NCI-H345 (cell line): Measurements from ENCODE around the gene MAZ.
"Not testable (repeated sequence)": the region's sequence is repeated elsewhere in the genome, so short reads cannot be mapped to it uniquely, and the experiment has no call there.

Experiments
- DNase-seq: peaks from one replicate; lab custom pipeline; 2025; lab: John Stamatoyannopoulos, UW

MAZ gene

GRCh38 chr16:29806099-29806579 is at the start of gene MAZ:
TSS of gene MAZ (plus strand) at chr16:29806529. CDS start at chr16:29806702, 173 bp downstream.
- no peak for DNase-seq

GRCh38 chr16:29756654-29757053 is 49.7 kb upstream of the MAZ start:
- no peak for DNase-seq

DNA sequence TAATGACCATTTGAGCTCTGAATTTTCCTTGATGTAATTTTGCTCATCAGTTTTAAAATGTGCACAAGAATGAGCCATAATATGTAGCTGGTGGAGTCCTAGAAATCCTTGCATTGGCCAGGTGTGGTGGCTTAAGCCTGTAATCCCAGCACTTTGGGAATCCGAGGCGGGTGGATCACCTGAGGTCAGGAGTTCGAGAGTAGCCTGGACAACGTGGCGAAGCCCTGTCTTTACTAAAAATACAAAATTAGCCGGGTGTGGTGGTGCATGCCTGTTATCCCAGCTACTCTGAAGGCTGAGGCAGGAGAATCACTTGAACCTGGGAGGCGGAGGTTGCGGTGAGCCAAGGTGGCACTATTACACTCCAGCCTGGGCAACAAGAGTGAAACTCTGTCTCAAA is 49.2 kb upstream of the MAZ start:
- DNase-seq = not testable (repeated sequence)

- DNase-seq = no peak
Measured at GRCh38 chr16:29757950-29758466, 48.3 kb upstream of the MAZ start.

DNA sequence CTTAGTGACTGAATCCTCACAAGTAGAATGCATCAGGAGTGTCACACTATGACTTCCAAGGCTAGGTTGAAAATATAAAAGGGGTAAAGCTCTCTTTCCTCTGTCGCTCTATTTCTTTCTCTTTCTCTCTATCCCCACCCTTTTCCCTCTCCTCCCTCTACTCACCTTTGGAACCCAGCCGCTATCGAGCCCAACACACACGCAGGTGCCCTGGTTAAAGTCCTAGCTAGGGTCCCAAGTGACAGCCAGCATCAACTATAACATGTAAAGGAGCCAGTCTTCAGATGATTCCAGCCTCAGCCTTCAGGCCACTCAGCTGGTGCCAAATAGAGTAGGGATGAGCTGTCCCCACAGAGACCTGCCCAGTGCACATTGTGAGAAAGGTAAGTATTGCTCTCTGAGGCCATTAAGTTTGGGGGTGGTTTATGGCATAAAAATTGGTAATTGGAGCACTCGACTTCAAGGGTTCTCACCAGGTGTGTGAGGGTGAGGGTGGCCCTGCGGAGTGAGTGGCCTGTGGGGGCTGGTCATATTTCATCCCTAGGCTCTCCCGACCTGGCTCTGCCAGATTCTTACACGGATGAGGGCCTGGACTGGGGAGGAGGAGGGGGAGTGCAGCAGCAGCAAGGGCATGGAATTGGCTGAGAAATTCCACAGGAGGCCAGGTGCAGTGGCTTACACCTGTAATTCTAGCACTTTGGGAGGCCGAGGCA is 45.6 kb upstream of the MAZ start:
- DNase-seq = no peak

- not testable (repeated sequence) for DNase-seq
Measured at GRCh38 chr16:29761280-29761651, 45.1 kb upstream of the MAZ start.

DNA sequence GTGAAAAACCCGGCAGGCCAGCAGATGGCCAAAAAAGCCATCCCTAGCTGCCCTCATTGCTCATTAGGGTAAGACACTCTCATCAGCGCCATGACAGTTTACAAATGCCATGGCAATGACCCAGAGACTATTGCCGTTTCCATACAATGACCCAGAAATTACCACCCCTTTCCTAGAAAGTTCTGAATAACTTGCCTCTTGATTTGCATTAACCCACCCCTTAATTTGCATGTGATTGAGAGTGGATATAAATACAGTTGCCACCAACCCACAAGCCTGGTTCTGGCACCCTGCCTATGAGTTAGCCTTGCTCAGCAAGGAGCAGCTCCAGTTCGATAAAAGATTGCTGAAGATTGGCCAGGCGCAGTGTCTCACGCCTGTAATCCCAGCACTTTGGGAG is 44.4 kb upstream of the MAZ start:
- DNase-seq = no peak

DNA sequence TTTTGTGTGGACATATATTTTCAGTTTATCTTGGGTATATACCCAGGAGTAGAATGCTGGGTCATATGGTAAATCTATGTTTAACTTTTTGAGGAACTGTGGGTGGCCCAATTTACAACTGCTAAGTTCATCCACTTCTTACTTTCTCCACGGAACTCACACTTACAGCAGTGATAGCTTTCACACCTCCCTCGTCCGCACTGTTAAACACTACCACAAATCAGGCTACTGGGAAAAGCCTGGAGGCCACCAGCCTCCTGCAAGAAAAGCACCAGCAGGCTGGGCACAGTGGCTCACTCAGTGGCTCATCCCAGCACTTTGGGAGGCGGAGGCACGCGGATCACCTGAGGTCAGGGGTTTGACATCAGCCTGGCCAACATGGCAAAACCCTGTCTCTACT is 43.0 kb upstream of the MAZ start:
- no peak for DNase-seq

GRCh38 chr16:29765167-29766032 is 40.9 kb upstream of the MAZ start:
- DNase-seq = peak; percentile 81

GRCh38 chr16:29766571-29766970 is 39.8 kb upstream of the MAZ start:
- DNase-seq = no peak

GRCh38 chr16:29767062-29767461 is 39.3 kb upstream of the MAZ start:
- no peak for DNase-seq

DNA sequence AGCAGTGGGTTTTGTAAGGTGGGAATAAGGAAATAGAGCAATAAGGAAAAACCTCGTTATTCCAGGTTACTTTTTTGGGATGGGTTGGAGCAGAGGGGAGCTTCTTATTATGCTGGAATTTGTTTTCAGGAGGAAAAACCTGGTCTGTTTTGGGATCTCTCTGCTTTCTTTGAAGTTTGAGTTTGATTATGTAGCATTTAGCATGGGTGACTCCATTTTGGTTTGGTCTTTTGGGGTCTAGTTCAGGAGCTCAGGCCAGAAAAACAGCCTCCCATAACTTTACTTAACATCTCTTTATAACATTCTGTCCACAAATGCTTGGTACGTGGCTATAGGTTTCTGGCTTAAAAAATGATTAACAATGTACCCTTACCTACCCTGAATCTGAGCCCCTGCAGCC is 36.8 kb upstream of the MAZ start:
- no peak for DNase-seq

DNA sequence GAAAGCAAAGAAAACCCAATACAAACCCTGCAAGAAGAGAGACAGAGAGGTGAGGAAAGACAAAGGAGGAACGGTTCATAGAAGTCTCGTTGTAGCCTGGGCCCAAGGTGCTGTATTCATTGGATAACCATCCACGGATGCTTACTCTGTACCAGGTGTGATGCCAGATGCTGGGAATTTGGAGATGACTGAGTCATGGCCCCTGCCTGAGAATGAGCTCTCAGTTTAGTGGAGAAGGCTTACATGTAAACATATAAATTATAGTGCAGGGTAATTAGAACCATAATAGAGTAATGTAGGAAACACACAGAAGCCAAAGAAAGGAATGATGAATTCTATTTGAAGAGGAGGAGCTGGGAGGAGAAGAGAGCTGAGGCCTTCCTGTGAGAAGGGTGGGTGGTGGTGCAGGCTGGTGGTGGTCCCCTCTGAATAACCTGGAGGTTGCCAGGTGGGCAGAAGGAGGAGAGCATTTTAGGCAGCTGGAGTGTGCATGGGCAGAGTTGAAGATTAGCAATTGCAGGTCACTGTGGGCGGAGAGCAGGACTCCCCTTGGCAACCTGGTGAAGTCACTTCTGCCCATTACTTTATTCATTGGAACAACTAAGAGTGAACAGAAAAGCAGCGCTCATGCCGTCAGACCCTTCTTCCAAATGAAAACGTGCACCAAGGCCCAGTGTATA is 35.9 kb upstream of the MAZ start:
- no peak for DNase-seq

- DNase-seq = not testable (repeated sequence)
Measured at GRCh38 chr16:29772330-29772729, 34.0 kb upstream of the MAZ start.

DNA sequence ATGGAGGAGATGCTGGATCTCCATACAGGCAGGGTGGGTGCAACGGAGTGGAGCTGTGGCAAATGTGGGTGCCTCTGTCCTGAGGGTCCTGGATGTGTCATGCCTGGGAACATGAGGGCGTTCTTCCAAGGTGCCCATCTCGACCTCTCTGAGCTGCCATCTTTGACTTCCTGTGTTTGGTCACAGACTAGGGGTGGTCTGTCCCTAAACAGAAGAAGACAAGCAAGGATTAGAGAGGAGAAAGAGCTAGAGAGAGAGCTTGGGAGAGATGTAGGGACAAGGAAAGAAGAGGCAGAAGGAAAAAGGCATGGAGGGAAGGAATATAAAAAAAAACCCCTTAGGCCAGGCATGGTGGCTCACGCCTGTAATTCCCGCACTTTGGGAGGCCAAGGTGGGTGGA is 31.6 kb upstream of the MAZ start:
- DNase-seq = no peak

DNA sequence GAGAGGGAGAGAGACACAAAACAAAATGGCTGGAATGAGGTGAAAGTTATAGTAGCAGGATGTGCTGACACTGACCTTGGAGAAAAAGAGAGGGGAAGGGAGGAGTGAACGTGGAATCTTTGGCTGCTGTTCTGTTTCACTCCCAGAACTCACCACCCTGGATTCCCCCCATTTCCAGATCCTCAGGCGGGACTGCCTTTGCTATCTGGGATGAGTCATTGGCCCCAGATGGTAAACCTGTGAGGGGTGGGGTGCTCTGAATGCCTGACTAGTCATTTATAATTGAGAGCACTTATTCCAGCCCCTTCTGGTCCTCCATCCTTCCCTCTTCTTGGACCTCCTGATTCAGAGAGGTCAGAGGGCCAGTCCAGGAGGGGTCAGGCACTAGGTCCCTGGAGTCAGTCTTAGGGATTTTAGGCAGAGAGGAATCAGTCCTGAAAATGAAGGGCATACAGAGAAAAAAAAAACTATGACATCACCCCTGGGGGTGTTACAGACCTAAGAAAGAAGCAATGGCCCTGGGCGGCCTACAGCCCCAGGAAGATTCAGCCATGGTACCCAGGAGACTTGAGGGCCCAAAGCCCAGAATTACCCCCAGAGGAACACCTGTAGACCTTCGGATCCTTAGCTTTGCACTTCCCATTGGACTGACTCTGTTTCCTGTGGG is 30.5 kb upstream of the MAZ start:
- DNase-seq = no peak

- no peak for DNase-seq
Measured at GRCh38 chr16:29777576-29778350, 28.6 kb upstream of the MAZ start, which contains the start of gene ZG16. TSS of gene ZG16 (plus strand) at chr16:29778256. CDS start at chr16:29779267, 1,011 bp downstream.

- no peak for DNase-seq
Measured at GRCh38 chr16:29779474-29779873, 26.9 kb upstream of the MAZ start.

GRCh38 chr16:29783094-29783953 is 23.0 kb upstream of the MAZ start:
- not testable (repeated sequence) for DNase-seq

GRCh38 chr16:29784157-29784556 is 22.2 kb upstream of the MAZ start:
- no peak for DNase-seq
